A549 (cell line): Measurements from ENCODE around the gene AAGAB.

Source experiments
- BHLHE40 ChIP-seq: IDR thresholded peaks from 2 replicates; pipeline ENCODE4 v1.6.1; 2012; ENCODE audit warnings: low read depth, low read length, inconsistent platforms
- HDAC2 ChIP-seq: fragments of 200-600 bp; sonication (generic); IDR thresholded peaks from 2 replicates; pipeline ENCODE4 v1.6.1; 2016
- HOXA7 ChIP-seq: fragments of 250-450 bp; sonication (Bioruptor Pico); IDR thresholded peaks from 2 replicates; pipeline ENCODE4 v1.5.0; 2020; ENCODE audit warnings: mild to moderate bottlenecking, moderate library complexity
- MYC ChIP-seq: IDR thresholded peaks from 2 replicates; pipeline ENCODE4 v1.6.1; 2012; ENCODE audit warnings: mild to moderate bottlenecking, inconsistent platforms, low read length, improper control_type of control experiment, borderline replicate concordance
- RFX5 ChIP-seq: fragments of 450-650 bp; IDR thresholded peaks from 2 replicates; pipeline ENCODE4 v1.7.1; 2014; ENCODE audit warnings: antibody characterized with exemption, mild to moderate bottlenecking, moderate library complexity
- TF ChIP-seq, protein P1 (sequence below): fragments of >200 bp; sonication (Bioruptor Twin); formaldehyde crosslinking; IDR thresholded peaks from 3 replicates; pipeline ENCODE4 v1.6.1; 2016
- TF ChIP-seq, protein P2 (sequence below): IDR thresholded peaks from 2 replicates; pipeline ENCODE4 v1.6.1; 2012
- TF ChIP-seq, protein P3 (sequence below): fragments of >200 bp; sonication (Bioruptor Twin); formaldehyde crosslinking; IDR thresholded peaks from 3 replicates; pipeline ENCODE4 v1.5.1; 2016
- TF ChIP-seq, protein P4 (sequence below): IDR thresholded peaks from 2 replicates; pipeline ENCODE4 v1.6.1; 2012
- TF ChIP-seq, protein P5 (sequence below): fragments of 450-650 bp; IDR thresholded peaks from 2 replicates; pipeline ENCODE4 v1.6.1; 2014; ENCODE audit warnings: antibody characterized with exemption

DNA sequence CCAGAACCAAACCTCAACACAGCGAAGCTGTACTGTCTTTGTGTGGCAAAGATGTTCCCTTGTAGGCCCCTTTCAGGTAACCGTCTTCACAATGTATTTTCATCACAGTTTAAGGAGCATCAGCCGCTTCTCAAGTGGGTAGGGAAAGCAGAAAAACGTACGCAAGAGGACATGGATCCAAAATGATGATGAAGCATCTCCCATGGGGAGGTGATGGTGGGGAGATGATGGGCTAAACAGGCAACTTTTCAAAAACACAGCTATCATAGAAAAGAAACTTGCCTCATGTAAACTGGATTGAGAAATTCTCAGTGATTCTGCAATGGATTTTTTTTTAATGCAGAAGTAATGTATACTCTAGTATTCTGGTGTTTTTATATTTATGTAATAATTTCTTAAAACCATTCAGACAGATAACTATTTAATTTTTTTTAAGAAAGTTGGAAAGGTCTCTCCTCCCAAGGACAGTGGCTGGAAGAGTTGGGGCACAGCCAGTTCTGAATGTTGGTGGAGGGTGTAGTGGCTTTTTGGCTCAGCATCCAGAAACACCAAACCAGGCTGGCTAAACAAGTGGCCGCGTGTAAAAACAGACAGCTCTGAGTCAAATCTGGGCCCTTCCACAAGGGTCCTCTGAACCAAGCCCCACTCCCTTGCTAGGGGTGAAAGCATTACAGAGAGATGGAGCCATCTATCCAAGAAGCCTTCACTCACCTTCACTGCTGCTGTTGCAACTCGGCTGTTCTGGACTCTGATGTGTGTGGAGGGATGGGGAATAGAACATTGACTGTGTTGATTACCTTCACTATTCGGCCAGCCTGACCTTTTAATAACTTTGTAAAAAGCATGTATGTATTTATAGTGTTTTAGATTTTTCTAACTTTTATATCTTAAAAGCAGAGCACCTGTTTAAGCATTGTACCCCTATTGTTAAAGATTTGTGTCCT is 60.0 kb downstream of the AAGAB start:
- TF ChIP-seq, protein P1, sequence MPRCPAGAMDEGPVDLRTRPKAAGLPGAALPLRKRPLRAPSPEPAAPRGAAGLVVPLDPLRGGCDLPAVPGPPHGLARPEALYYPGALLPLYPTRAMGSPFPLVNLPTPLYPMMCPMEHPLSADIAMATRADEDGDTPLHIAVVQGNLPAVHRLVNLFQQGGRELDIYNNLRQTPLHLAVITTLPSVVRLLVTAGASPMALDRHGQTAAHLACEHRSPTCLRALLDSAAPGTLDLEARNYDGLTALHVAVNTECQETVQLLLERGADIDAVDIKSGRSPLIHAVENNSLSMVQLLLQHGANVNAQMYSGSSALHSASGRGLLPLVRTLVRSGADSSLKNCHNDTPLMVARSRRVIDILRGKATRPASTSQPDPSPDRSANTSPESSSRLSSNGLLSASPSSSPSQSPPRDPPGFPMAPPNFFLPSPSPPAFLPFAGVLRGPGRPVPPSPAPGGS, result no peak
- TF ChIP-seq, protein P2, sequence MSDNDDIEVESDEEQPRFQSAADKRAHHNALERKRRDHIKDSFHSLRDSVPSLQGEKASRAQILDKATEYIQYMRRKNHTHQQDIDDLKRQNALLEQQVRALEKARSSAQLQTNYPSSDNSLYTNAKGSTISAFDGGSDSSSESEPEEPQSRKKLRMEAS, result no peak
- TF ChIP-seq MYC, result no peak
- TF ChIP-seq, protein P3, sequence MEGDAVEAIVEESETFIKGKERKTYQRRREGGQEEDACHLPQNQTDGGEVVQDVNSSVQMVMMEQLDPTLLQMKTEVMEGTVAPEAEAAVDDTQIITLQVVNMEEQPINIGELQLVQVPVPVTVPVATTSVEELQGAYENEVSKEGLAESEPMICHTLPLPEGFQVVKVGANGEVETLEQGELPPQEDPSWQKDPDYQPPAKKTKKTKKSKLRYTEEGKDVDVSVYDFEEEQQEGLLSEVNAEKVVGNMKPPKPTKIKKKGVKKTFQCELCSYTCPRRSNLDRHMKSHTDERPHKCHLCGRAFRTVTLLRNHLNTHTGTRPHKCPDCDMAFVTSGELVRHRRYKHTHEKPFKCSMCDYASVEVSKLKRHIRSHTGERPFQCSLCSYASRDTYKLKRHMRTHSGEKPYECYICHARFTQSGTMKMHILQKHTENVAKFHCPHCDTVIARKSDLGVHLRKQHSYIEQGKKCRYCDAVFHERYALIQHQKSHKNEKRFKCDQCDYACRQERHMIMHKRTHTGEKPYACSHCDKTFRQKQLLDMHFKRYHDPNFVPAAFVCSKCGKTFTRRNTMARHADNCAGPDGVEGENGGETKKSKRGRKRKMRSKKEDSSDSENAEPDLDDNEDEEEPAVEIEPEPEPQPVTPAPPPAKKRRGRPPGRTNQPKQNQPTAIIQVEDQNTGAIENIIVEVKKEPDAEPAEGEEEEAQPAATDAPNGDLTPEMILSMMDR, result no peak
- TF ChIP-seq, protein P4, sequence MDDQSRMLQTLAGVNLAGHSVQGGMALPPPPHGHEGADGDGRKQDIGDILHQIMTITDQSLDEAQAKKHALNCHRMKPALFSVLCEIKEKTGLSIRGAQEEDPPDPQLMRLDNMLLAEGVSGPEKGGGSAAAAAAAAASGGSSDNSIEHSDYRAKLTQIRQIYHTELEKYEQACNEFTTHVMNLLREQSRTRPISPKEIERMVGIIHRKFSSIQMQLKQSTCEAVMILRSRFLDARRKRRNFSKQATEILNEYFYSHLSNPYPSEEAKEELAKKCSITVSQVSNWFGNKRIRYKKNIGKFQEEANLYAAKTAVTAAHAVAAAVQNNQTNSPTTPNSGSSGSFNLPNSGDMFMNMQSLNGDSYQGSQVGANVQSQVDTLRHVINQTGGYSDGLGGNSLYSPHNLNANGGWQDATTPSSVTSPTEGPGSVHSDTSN, result no peak
- TF ChIP-seq RFX5, result no peak
- no peak for TF ChIP-seq BHLHE40
- 0 out of 2 replicates have a peak, but pooled peaks have one; percentile 15 for TF ChIP-seq HOXA7 (CRISPR knock-in tag)
- TF ChIP-seq HDAC2, result no peak
- TF ChIP-seq, protein P5, sequence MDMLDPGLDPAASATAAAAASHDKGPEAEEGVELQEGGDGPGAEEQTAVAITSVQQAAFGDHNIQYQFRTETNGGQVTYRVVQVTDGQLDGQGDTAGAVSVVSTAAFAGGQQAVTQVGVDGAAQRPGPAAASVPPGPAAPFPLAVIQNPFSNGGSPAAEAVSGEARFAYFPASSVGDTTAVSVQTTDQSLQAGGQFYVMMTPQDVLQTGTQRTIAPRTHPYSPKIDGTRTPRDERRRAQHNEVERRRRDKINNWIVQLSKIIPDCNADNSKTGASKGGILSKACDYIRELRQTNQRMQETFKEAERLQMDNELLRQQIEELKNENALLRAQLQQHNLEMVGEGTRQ, result no peak
